NCI-H526 treated with DMSO at 0.1 percent for 48 hours (cell line): Measurements from ENCODE around the gene SMYD3.
"Not testable (repeated sequence)": the region's sequence is repeated elsewhere in the genome, so short reads cannot be mapped to it uniquely, and the experiment has no call there.

Experiments used
- DNase-seq: peaks from one replicate; lab custom pipeline; 2025; lab: John Stamatoyannopoulos, UW

Gene SMYD3

GRCh38 chr1:246108278-246108925 lies 398.7 kb downstream of the SMYD3 start:
- no peak for DNase-seq

DNA sequence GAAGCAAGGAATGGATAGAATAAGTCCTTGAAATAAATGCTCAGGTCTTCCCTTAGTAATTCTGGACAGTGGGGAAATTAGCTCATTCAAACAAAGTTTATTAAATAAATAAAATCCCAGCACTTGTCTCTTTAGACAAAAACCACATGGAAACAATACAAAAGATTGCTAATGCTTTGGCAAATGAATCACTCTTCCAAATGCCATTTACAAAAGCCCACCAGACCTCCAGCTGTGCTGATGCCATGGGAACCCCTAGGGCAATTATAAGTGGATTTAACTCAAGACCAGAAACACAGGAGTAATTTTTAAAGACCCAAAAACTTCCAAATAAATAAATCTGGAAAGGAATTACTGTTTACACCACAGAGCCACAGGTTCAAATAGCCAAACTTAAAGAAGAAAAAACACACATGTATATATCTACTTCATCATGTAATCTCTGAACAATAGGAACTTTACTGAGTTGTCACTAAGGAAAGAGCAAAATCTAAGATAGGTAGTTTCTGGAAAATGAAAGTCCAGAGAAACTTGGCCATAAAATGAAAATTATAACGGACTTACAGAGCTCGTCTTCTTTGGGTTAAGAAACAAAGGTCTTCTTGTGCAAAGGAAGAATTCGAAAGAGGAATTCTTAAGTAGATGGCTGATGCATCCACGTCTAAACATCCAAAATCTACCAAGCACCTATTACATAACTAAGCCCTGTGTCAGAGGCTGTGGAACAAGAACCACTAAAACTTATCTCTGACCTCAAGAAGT lies 399.4 kb downstream of the SMYD3 start:
- no peak for DNase-seq

DNA sequence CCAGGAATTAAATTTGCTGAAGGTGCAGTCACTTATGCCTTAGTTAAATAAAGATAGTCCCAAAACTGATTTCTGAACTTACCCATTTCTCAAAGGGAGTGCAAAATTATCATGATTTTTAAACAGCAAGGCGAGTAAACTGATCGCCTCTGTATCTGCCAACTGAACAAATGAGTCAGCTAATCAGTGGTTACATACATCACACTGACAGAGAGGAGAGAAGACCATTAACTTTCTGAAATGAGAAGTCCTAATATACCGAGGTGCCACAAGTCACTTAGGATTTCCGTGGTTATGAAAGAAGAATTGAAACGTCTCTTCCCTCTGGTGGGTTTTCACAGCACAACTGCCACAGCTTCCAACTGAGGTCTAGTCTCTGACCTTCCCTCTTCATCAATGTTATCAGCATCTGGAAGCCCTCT lies 400.7 kb downstream of the SMYD3 start:
- no peak for DNase-seq

DNA sequence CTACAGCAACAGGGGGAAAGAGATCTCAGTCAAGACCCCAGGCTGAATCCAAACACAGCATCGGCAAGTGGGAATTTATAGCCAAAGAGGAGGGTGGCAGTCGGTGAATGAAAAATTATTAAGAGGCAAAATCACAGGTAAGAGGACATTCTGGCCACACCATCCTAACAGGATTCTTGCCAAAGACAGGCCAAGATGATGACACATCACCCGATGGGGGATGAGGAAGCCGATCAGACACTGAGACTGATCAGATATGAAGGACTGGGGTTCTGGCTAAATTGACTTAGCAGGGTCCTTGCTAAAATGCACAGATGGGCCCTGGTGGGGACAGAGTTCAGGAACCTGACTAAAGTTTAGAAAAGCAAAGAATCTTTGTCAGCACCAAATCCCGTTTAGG lies 402.2 kb downstream of the SMYD3 start:
- DNase-seq = no peak

- DNase-seq = no peak
These were observed 407.5 kb downstream of the SMYD3 start for GRCh38 chr1:246099570-246099969.

DNA sequence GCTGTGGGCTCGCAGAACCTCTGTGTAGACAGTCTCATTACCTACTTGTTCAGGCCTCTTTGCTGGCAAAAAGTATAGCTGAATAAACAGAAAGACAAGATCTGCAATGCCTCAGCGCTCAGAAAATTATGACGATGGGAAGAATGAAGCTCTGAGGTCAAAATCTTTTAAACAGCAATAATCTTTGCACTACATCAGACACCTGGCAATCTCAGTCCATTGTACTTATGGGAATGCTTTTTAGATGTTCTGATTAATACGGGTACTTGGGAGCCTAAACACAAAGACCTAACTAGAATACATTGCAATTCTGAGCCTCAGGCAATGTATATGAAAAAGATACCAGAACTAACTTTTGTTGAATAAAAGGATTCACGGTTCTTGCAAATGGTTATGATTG lies 410.7 kb downstream of the SMYD3 start:
- no peak for DNase-seq

- DNase-seq = no peak
These were observed 411.6 kb downstream of the SMYD3 start for GRCh38 chr1:246095443-246095842.

- DNase-seq = no peak
These were observed 413.8 kb downstream of the SMYD3 start for GRCh38 chr1:246093230-246093629.

GRCh38 chr1:246092136-246092535 lies 414.9 kb downstream of the SMYD3 start:
- DNase-seq = no peak

- no peak for DNase-seq
These were observed 415.6 kb downstream of the SMYD3 start for GRCh38 chr1:246091477-246091876.

DNA sequence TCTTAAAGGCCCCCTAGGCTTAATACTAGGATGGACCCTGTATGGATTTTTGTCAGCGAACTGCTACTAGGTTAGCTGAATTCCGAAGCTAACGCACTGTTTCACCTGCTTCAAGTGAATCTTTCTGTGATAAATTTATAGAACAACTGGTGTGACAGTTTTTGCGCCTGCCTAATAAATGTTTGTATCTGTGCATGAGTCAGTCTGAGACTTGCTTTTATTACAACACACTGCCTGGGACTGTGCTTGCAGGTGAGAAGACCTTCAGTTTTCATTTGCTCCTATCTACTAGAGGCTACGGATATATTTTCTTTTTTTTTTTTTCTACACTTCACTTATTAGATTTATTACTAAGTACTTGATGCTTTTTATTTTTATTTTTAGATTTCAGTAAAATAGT lies 420.9 kb downstream of the SMYD3 start:
- no peak for DNase-seq

- DNase-seq = no peak
These were observed 423.7 kb downstream of the SMYD3 start for GRCh38 chr1:246083416-246083815.

DNA sequence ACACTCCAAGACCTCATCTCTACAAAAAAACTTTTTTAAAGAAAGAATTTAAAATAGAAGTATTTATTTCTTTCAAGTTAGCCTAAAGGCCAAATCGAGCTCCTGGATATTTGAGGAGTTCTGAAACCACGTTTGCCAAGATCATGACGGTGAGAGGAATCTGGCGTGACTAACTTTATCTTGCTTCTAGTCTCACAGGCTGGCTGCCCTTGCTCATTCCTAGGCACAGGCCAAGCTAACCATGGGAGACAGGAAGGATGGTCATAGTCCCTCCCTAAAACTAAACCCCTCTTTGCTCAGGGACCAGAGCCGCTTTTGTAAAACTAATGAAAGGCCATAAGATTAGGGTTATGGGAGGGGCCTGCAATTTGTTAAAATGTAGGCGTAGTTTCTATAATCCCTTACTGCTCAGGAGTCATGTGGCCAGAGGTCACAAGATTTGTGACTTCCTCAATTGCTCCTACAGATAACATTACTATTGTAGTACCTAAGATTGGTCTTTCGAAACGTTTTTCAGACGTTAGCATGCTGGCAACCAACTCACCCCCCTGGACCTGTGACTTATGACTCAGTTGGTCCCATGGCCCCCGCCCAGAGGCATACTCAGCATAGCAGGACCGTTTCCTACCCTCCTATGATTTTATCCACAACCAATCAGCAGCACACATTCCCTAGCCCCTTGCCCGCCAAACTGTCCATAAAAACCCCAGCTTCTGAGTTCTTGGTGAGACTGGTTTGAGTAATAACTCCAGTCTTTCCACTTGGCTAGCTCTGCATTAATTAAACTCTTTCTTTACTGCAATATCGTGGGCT lies 425.0 kb downstream of the SMYD3 start:
- no peak for DNase-seq

- no peak for DNase-seq
These were observed 425.9 kb downstream of the SMYD3 start for GRCh38 chr1:246081138-246081702.

GRCh38 chr1:246080031-246080430 lies 427.0 kb downstream of the SMYD3 start:
- no peak for DNase-seq

DNA sequence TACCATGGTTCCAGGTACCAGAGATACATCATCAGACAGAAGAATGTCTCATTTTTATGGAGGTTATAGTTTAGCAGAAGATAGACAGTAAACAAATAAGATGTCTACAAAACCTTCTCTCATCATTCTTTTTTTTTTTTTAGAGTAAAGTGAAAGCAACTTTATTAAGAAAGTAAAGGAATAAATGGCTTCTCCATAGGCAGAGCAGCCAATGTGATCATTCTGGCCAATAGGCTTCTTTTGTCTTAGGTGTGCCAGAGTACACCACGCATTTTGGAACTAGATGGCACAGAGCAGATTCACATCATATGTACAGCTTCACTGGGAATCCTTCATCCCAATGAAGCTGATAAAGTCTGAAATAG lies 428.2 kb downstream of the SMYD3 start:
- no peak for DNase-seq

DNA sequence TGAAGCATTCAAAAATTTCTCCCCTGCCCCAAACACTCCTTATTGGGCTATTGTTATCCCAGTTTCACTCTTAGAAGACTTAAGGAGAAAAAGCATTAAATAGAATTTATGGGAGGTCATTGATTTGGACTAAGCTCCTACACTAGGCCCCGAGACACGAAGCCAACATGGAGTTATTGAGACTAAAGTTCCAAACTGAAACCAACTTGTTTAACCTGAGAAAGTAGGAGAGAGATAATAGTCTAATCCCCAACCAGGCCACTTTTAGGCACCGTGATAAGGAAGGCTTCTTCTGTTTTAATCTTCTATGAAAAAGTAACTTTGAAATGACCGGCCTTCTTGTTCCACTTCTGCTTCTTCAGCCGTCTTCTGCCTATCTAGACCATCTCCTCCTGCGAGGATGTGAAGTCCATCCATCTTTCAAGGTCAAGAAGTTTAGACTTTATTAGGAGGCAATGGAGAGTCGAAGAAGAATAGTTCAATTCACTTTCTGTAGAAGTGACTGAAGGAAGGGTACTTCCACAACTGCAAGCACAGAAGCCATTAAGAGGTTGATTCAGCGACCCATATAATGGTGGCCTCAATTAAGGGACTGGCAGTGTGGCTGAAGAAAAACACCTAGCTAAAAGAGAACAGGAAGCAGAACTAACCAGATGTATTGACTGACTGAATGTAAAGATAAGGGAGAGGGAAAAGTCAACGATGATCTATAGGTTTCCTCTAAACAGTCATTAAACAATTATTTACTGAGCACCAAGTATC lies 428.8 kb downstream of the SMYD3 start:
- no peak for DNase-seq

DNA sequence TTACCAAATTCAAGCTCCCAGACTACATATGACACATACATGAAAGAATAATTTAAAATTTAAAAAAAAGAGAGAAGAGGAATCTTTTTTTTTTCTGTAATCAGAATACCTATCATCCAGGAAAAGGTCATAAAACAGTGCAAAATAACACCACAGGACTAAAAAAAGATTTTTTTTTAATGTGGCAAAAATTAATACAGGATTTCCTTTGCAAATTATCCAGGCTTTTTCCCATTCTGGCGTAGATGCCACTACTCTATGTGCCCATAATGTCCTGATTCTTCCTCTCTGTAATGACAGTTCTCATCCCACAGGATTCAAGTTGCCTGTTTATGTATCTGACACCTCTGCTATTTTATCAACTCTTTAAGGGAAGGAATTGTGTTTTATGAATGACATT lies 429.6 kb downstream of the SMYD3 start:
- DNase-seq = no peak

DNA sequence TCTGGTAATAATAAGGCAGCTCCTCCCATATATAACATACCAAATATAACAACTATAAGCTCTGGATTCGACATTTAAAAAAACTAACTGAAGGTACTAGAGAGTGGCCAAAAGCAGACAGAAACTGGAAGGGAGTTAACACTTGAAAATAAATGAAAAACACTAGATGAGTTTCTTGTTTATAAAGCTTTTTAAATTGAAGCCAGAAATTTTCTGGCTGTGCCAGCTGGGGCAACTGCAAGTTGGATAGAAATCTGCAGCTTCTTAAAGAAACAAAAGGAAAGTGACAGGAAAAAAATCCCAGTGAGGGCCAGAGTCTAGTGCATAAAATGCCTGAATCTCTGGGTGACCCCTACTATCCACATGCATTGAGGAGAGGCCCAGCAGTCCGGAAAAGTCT lies 432.7 kb downstream of the SMYD3 start:
- DNase-seq = no peak

GRCh38 chr1:246072456-246072955 lies 434.6 kb downstream of the SMYD3 start:
- DNase-seq = no peak

DNA sequence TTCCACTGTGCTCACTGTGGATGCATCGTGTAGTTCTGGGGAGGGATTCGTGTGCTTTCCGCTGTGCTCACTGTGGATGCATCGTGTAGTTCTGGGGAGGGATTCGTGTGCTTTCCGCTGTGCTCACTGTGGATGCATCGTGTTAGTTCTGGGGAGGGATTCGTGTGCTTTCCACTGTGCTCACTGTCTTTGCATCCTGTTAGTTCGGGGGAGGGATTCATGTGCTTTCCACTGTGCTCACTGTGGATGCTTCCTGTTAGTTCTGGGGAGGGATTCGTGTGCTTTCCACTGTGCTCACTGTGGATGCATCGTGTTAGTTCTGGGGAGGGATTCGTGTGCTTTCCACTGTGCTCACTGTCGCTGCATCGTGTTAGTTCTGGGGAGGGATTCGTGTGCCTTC lies 435.1 kb downstream of the SMYD3 start:
- DNase-seq = not testable (repeated sequence)

- DNase-seq = not testable (repeated sequence)
These were observed 435.5 kb downstream of the SMYD3 start for GRCh38 chr1:246071561-246071960.
